Vagina (tissue), 2 donors: Measurements from ENCODE around the gene MIOS. TPM values are rescaled to one million over a fixed set of nuclear protein-coding genes. Genes with fewer than 3 reads are reported as not detected.

ENCODE experiments used
- DNase-seq, 2 donors: peaks; one replicate each; pipeline ENCODE4 v3.0.0-alpha.2; 2017; ENCODE audit errors: extremely low spot score in 2 of 2
- H3K27ac ChIP-seq: fragments of 200-600 bp; sonication (generic); one replicate; pipeline ENCODE4 v1.5.1; 2019
- H3K27me3 ChIP-seq: fragments of 200-600 bp; sonication (generic); one replicate; pipeline ENCODE4 v1.5.1; 2019
- H3K36me3 ChIP-seq, 2 donors: fragments of 200-600 bp; sonication (generic); one replicate each; pipeline ENCODE4 v1.5.1; 2017 to 2019
- H3K4me1 ChIP-seq: fragments of 200-600 bp; sonication (generic); one replicate; pipeline ENCODE4 v1.5.1; 2019
- H3K4me3 ChIP-seq, 2 donors: fragments of 200-600 bp; sonication (generic); 1 replicate in 1 of 2; 2 replicates in 1 of 2; pipeline ENCODE4 v1.5.1; 2016 to 2019
- H3K9me3 ChIP-seq: fragments of 200-600 bp; sonication (generic); one replicate; pipeline ENCODE4 v1.5.1; 2019
- CTCF ChIP-seq, 3 experiments: fragments of 450-650 bp in 2 of 3; fragments of 200-600 bp in 1 of 3; sonication (generic) in 1 of 3; IDR thresholded peaks; one replicate each; pipeline ENCODE4 v1.5.1; 2017 to 2019; ENCODE audit warnings: antibody characterized with exemption in 3 of 3, mild to moderate bottlenecking in 2 of 3, moderate library complexity in 2 of 3
- POLR2A ChIP-seq, 2 donors: fragments of 450-650 bp; IDR thresholded peaks; one replicate each; pipeline ENCODE4 v1.6.1; 2017; ENCODE audit warnings: antibody characterized with exemption in 2 of 2, mild to moderate bottlenecking in 2 of 2, moderate library complexity in 2 of 2
- POLR2AphosphoS5 ChIP-seq, 2 donors: sonication (generic); formaldehyde crosslinking; IDR thresholded peaks; one replicate each; pipeline ENCODE4 v1.9.0; 2017; ENCODE audit warnings: antibody characterized with exemption in 2 of 2, mild to moderate bottlenecking in 2 of 2, low read depth in 1 of 2; ENCODE audit not compliant: insufficient read depth in 1 of 2
- intact Hi-C: fragments of 100-400 bp; cut with DNase I; formaldehyde crosslinking; loops from one replicate; pipeline ENCODE4 v1.15.1; 2023
- total RNA-seq: library from RNA; depleted of rRNA; stranded (reverse); fragments of >200 nt; gene quantifications from one replicate; pipeline ENCODE4 v1.2.3, GENCODE V29; 2016

The MIOS gene
- total RNA-seq, 1 donor from 2014 or later, result 50.1 TPM

DNA sequence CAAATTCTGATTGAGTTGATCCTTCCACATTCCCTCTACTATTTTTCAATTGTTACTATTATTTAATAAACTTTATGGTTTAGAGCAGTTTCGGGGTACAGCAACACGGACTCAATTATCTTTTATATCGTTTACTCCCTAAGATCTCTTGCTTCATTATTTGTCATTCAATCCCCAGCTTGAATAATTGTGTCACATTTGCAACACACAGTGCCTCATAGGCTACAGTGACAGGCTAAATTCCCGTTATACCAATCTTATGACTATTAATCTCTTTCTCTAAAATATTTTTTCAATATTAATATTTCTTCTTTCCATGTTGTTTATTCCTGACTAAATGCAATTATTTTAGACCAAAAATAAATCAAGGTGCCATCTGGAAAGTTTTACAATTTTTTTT is 27.0 kb upstream of the MIOS start:
- no peak overlapping the region for H3K4me3 ChIP-seq
- H3K27me3 ChIP-seq, result no peaks in the 10 kb centered on the region
- H3K36me3 ChIP-seq, result no peaks in the 10 kb centered on the region
- no peaks in the 10 kb centered on the region for H3K4me1 ChIP-seq
- no peaks in the 10 kb centered on the region for H3K9me3 ChIP-seq
- intact Hi-C loops, result loop anchor here (5.0 kb wide), 1 partner anchor 437 kb away; no protein-coding TSS in a partner anchor
- TF ChIP-seq POLR2A (IDR thresholded peaks at IDR 0.05) (no peak), POLR2AphosphoS5 (IDR thresholded peaks at IDR 0.05; ENCODE audit: insufficient read depth in 1 of 2, low read depth in 1 of 2) (no peak), CTCF (IDR thresholded peaks at IDR 0.05) (no peak)
- no peak overlapping the region for H3K27ac ChIP-seq
- no peak for DNase-seq

- H3K9me3 ChIP-seq, result no peaks in the 10 kb centered on the region
- no peaks in the 10 kb centered on the region for H3K27me3 ChIP-seq
- no peaks in the 10 kb centered on the region for H3K36me3 ChIP-seq
- intact Hi-C loops, result loop anchor here (5.0 kb wide), 1 partner anchor 440 kb away; no protein-coding TSS in a partner anchor
- no peak overlapping the region for H3K27ac ChIP-seq
- H3K4me1 ChIP-seq, result no peaks in the 10 kb centered on the region
- DNase-seq, result no peak
- no peak for TF ChIP-seq POLR2AphosphoS5 (IDR thresholded peaks at IDR 0.05; ENCODE audit: insufficient read depth in 1 of 2, low read depth in 1 of 2)
- no peak for TF ChIP-seq CTCF (IDR thresholded peaks at IDR 0.05)
- no peak for TF ChIP-seq POLR2A (IDR thresholded peaks at IDR 0.05)
- H3K4me3 ChIP-seq, result no peak overlapping the region
These were observed 24.3 kb upstream of the MIOS start for GRCh38 chr7:7542251-7542835.

DNA sequence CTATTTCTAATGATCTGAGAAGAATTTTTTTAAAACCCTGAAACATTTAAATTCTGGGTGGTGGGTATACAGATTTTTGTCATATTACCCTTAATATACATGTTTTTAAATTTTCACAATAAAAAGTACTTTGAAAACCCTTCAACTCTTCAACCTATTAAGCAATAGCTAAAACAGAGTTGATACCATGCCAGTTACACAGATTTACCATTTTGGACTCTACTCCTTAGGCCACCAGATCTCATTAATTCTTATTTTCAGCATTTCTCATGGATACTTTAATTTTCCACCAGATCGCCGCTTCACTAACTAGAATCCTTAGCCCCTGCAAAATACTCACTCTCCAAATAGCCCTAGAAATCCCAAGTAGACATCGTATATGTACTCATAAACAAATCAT is 18.3 kb upstream of the MIOS start:
- H3K9me3 ChIP-seq, result no peaks in the 10 kb centered on the region
- intact Hi-C loops, result no loop called here
- H3K36me3 ChIP-seq, result no peaks in the 10 kb centered on the region
- H3K27me3 ChIP-seq, result no peaks in the 10 kb centered on the region
- no peak for TF ChIP-seq POLR2AphosphoS5 (IDR thresholded peaks at IDR 0.05; ENCODE audit: insufficient read depth in 1 of 2, low read depth in 1 of 2)
- TF ChIP-seq POLR2A (IDR thresholded peaks at IDR 0.05), result no peak
- TF ChIP-seq CTCF (IDR thresholded peaks at IDR 0.05), result no peak
- no peak overlapping the region for H3K4me3 ChIP-seq
- no peak for DNase-seq
- H3K27ac ChIP-seq, result no peak overlapping the region
- peaks cover 3% of the 10 kb centered on the region for H3K4me1 ChIP-seq

- no peaks in the 10 kb centered on the region for H3K27me3 ChIP-seq
- TF ChIP-seq POLR2AphosphoS5 (IDR thresholded peaks at IDR 0.05; ENCODE audit: insufficient read depth in 1 of 2, low read depth in 1 of 2), result no peak
- intact Hi-C loops, result no loop called here
- H3K4me1 ChIP-seq, result peaks cover 15% of the 10 kb centered on the region
- no peaks in the 10 kb centered on the region for H3K9me3 ChIP-seq
- no peak overlapping the region for H3K4me3 ChIP-seq
- no peak for DNase-seq
- H3K36me3 ChIP-seq, result no peaks in the 10 kb centered on the region
- no peak overlapping the region for H3K27ac ChIP-seq
These were observed 16.0 kb upstream of the MIOS start for GRCh38 chr7:7550663-7551062.

DNA sequence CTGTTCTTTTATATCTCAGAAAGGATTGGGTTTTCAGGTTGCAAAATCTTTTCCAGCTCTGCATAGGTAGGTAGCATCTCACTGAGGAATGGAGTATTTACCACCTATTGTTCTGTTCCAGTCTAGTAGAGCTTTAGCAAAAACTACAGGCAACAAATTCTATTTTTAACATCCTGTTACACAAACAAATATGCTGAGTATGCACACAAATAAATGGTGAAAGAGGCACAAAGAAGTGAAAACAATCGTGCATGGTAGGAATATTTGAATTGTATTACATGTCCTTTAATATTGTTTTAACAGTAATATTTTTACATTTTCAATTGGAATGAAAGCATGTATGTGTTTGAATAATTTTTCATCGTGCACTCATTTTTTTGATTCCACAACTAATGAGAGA is 14.5 kb upstream of the MIOS start:
- intact Hi-C loops, result no loop called here
- DNase-seq, result no peak
- H3K9me3 ChIP-seq, result no peaks in the 10 kb centered on the region
- H3K4me3 ChIP-seq, result no peak overlapping the region
- no peaks in the 10 kb centered on the region for H3K36me3 ChIP-seq
- peaks cover 15% of the 10 kb centered on the region for H3K4me1 ChIP-seq
- H3K27me3 ChIP-seq, result no peaks in the 10 kb centered on the region
- no peak overlapping the region for H3K27ac ChIP-seq
- TF ChIP-seq CTCF (IDR thresholded peaks at IDR 0.05), result no peak
- no peak for TF ChIP-seq POLR2A (IDR thresholded peaks at IDR 0.05)
- TF ChIP-seq POLR2AphosphoS5 (IDR thresholded peaks at IDR 0.05; ENCODE audit: insufficient read depth in 1 of 2, low read depth in 1 of 2), result no peak
